CD4-positive, alpha-beta memory T cell (primary cell): ENCODE data around the gene CFAP77. TPM values are rescaled to one million over a fixed set of nuclear protein-coding genes. Genes with fewer than 3 reads are reported as not detected.
A peak's percentile ranks its signal among the peaks of the same experiment; 100 is the strongest.

Experiments
- CTCF ChIA-PET: fragments of 350-600 bp; sonication (Branson Sonifier 250); formaldehyde crosslinking; loops from one replicate; lab custom pipeline; 2021; ENCODE audit warnings: inconsistent platforms; ENCODE audit not compliant: partially characterized antibody; lab: Charles Lee
- POLR2A ChIA-PET: fragments of 350-600 bp; sonication (Branson Sonifier 250); formaldehyde crosslinking; loops from one replicate; lab custom pipeline; 2021; ENCODE audit not compliant: partially characterized antibody; lab: Charles Lee
- DNase-seq, 5 donors: peaks; one replicate each; pipeline versions ENCODE4 v3.0.0 to v3.0.0-alpha.2; 2020 to 2022; ENCODE audit warnings: mixed read lengths in 1 of 5
- H3K27ac ChIP-seq: one replicate; pipeline ENCODE4 v1.7.0; 2013; ENCODE audit warnings: low read depth, low read length
- H3K27me3 ChIP-seq: 2 replicates; pipeline ENCODE4 v1.7.0; 2013; ENCODE audit warnings: mild to moderate bottlenecking, low read length, moderate library complexity; ENCODE audit not compliant: insufficient read depth
- H3K36me3 ChIP-seq: 2 replicates; pipeline ENCODE4 v1.7.0; 2013; ENCODE audit warnings: mild to moderate bottlenecking, low read length, moderate library complexity; ENCODE audit not compliant: insufficient read depth
- H3K4me1 ChIP-seq: 2 replicates; pipeline ENCODE4 v1.7.0; 2013; ENCODE audit warnings: mild to moderate bottlenecking, low read length, moderate library complexity; ENCODE audit not compliant: insufficient read depth
- H3K4me3 ChIP-seq, 2 donors: one replicate each; pipeline ENCODE4 v1.7.0; 2013; ENCODE audit warnings: low read length in 2 of 2, mild to moderate bottlenecking in 1 of 2
- H3K9me3 ChIP-seq, 2 donors: one replicate each; pipeline ENCODE4 v1.7.0; 2013; ENCODE audit warnings: low read length in 2 of 2, control low read depth in 1 of 2; ENCODE audit not compliant: control insufficient read depth in 1 of 2
- H3K27ac Mint-ChIP-seq, 7 donors: one replicate each; pipeline ENCODE4 v1.8.0; 2020 to 2021; ENCODE audit warnings: mixed read lengths in 7 of 7, mild to moderate bottlenecking in 6 of 7, inconsistent platforms in 3 of 7, moderate library complexity in 3 of 7
- H3K27me3 Mint-ChIP-seq, 2 donors: one replicate each; pipeline ENCODE4 v1.8.0; 2020 to 2021; ENCODE audit warnings: mixed read lengths in 2 of 2
- H3K36me3 Mint-ChIP-seq, 2 donors: one replicate each; pipeline ENCODE4 v1.8.0; 2020 to 2021; ENCODE audit warnings: mixed read lengths in 2 of 2, inconsistent platforms in 1 of 2, mild to moderate bottlenecking in 1 of 2
- H3K4me1 Mint-ChIP-seq, 4 donors: one replicate each; pipeline ENCODE4 v1.8.0; 2020 to 2021; ENCODE audit warnings: mixed read lengths in 4 of 4, mild to moderate bottlenecking in 1 of 4
- H3K4me3 Mint-ChIP-seq, 8 donors: one replicate each; pipeline ENCODE4 v1.8.0; 2020 to 2021; ENCODE audit warnings: mixed read lengths in 8 of 8, mild to moderate bottlenecking in 7 of 8, moderate library complexity in 6 of 8, inconsistent platforms in 3 of 8
- H3K9me3 Mint-ChIP-seq, 8 donors: one replicate each; pipeline ENCODE4 v1.8.0; 2020 to 2021; ENCODE audit warnings: mixed read lengths in 8 of 8, mild to moderate bottlenecking in 5 of 8, inconsistent platforms in 3 of 8, moderate library complexity in 1 of 8
- intact Hi-C: fragments of 100-400 bp; cut with micrococcal nuclease; formaldehyde crosslinking; loops from one replicate; pipeline ENCODE4 v1.15.1; 2023
- polyA plus RNA-seq, 2 donors: library from polyadenylated mRNA; unstranded; fragments of 300-500 nt; fragmentation: Illumina TruSeq; gene quantifications; one replicate each; pipeline ENCODE4 v1.2.3, GENCODE V29; 2021
- total RNA-seq, 2 experiments: library from RNA; stranded (reverse); gene quantifications; one replicate each; pipeline ENCODE4 v1.2.3, GENCODE V29; 2021

CFAP77 gene
- total and polyA plus RNA-seq, 4 experiments from 2014 or later: not detected

- H3K27ac Mint-ChIP-seq: peak overlapping the region in 1 of 7 donors; percentile 35
- Histone ChIP-seq H3K9me3 (no peaks in the 10 kb centered on the region), H3K27me3 (peaks cover 62% of the 10 kb centered on the region), H3K36me3 (no peaks in the 10 kb centered on the region), H3K4me1 (peaks cover 12% of the 10 kb centered on the region), H3K4me3 (no peak overlapping the region), H3K27ac (no peak overlapping the region)
- CTCF ChIA-PET: no interaction called here
- peaks cover 0 to 13% (median 1%) of the 10 kb centered on the region in 8 donors for H3K9me3 Mint-ChIP-seq
- POLR2A ChIA-PET: no interaction called here
- peaks cover 55 to 61% of the 10 kb centered on the region in 2 donors for H3K27me3 Mint-ChIP-seq
- peaks cover 2 to 15% (median 9%) of the 10 kb centered on the region in 4 donors for H3K4me1 Mint-ChIP-seq
- no peaks in the 10 kb centered on the region for H3K36me3 Mint-ChIP-seq
- H3K4me3 Mint-ChIP-seq: no peak overlapping the region
- no peak for DNase-seq
- intact Hi-C loops: no loop called here
Observed at GRCh38 chr9:132579427-132579798, 169.4 kb downstream of the CFAP77 start.

DNA sequence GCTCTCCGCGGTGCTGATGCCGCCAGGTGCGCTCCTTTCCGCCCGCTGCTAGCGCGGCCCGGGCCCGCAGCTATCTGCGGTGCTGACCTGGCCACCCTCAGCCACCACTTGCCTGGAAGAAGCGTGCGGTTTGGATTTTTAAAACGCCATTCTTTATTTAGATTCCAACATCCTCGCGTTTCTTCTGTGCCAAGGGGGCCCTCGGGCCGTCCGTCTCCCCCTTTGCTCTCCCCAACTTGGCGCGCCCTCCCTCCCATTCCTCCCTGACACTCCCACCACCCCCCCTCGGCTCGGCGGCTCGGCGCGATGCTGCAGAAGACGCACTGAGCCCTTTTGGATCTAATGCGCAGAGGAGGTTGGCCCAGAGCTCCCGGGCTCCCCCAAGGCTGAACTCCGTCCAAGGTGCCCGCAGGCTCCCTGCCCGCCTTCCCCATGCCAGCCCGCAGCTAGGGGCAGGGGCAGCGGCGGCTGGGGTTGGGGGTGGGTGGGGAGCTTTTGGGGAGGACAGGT is 172.3 kb downstream of the CFAP77 start, which contains the start of gene BARHL1:
Gene BARHL1, plus strand, starts transcription at position 331 of the 510 bp plus-strand sequence. CDS start 192 bp downstream, outside the sequence.
- no peak within 1 kb of the TSS for H3K4me3 ChIP-seq
- ChIA-PET CTCF (no interaction called here), POLR2A (no interaction called here)
- H3K9me3 ChIP-seq: no peaks in the 10 kb centered on the region
- peak within 1 kb of the TSS in 5 of 7 donors; percentile 48 to 87 (median 75) for H3K27ac Mint-ChIP-seq
- peaks cover 4 to 23% (median 8%) of the 10 kb centered on the region in 4 donors for H3K4me1 Mint-ChIP-seq
- peak within 1 kb of the TSS; percentile 60 to 85 (median 76) for H3K4me3 Mint-ChIP-seq
- peaks cover 78% of the 10 kb centered on the region for H3K27me3 ChIP-seq
- H3K27me3 Mint-ChIP-seq: peaks cover 55 to 57% of the 10 kb centered on the region in 2 donors
- H3K9me3 Mint-ChIP-seq: peaks cover 0 to 17% (median 3%) of the 10 kb centered on the region in 8 donors
- no peak for DNase-seq
- H3K36me3 Mint-ChIP-seq: peaks cover 1 to 4% of the 10 kb centered on the region in 2 donors
- H3K36me3 ChIP-seq: no peaks in the 10 kb centered on the region
- intact Hi-C loops: no loop called here
- H3K4me1 ChIP-seq: peaks cover 12% of the 10 kb centered on the region
- no peak within 1 kb of the TSS for H3K27ac ChIP-seq

DNA sequence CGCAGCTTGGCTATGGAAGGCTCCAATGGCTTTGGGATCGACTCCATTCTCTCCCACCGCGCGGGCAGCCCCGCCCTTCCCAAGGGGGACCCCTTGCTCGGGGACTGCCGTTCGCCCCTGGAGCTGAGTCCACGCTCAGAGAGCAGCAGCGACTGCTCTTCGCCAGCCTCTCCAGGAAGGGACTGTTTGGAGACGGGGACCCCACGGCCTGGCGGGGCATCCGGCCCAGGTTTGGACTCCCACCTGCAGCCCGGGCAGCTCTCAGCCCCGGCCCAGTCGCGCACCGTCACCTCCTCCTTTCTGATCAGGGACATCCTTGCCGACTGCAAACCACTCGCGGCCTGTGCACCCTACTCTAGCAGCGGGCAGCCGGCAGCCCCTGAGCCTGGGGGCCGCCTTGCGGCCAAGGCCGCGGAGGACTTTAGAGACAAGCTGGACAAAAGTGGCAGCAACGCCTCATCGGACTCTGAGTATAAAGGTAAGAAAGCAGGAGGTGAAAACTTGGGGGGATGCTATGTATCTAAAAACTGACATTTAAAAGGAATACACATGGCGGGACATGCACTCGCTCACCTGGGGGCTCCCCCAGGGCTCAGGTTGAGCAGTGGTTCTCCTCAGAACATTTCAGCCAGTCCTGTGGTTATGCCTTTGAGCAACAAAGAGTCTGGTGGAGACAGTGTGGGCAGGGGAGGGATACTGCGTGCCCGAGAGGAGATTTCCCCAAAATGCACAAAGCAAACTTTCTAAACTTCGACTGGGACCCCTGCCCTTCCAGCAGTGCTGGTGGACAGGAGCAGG is 173.0 kb downstream of the CFAP77 start:
- peaks cover 50 to 52% of the 10 kb centered on the region in 2 donors for H3K27me3 Mint-ChIP-seq
- H3K27ac ChIP-seq: no peak overlapping the region
- peaks cover 0 to 17% (median 3%) of the 10 kb centered on the region in 8 donors for H3K9me3 Mint-ChIP-seq
- H3K4me1 Mint-ChIP-seq: peaks cover 4 to 23% (median 9%) of the 10 kb centered on the region in 4 donors
- H3K27me3 ChIP-seq: peaks cover 81% of the 10 kb centered on the region
- no peak overlapping the region for H3K4me3 ChIP-seq
- CTCF ChIA-PET: no interaction called here
- DNase-seq: no peak
- peak overlapping the region in 2 of 8 donors; percentile 26 to 39 for H3K4me3 Mint-ChIP-seq
- POLR2A ChIA-PET: no interaction called here
- intact Hi-C loops: no loop called here
- peaks cover 12% of the 10 kb centered on the region for H3K4me1 ChIP-seq
- H3K36me3 Mint-ChIP-seq: peaks cover 1 to 5% of the 10 kb centered on the region in 2 donors
- no peaks in the 10 kb centered on the region for H3K9me3 ChIP-seq
- H3K27ac Mint-ChIP-seq: peak overlapping the region in 1 of 7 donors; percentile 35
- H3K36me3 ChIP-seq: no peaks in the 10 kb centered on the region

GRCh38 chr9:132583584-132584304 is 173.7 kb downstream of the CFAP77 start:
- H3K9me3 ChIP-seq: no peaks in the 10 kb centered on the region
- Mint-ChIP-seq H3K4me1 (peaks cover 4 to 21% (median 12%) of the 10 kb centered on the region in 4 donors), H3K4me3 (peak overlapping the region in 1 of 8 donors; percentile 39), H3K27me3 (peaks cover 47 to 50% of the 10 kb centered on the region in 2 donors), H3K9me3 (peaks cover 0 to 18% (median 1%) of the 10 kb centered on the region in 8 donors), H3K36me3 (peaks cover 1 to 8% of the 10 kb centered on the region in 2 donors), H3K27ac (peak overlapping the region in 1 of 7 donors; percentile 26)
- peaks cover 78% of the 10 kb centered on the region for H3K27me3 ChIP-seq
- H3K4me1 ChIP-seq: peaks cover 12% of the 10 kb centered on the region
- POLR2A ChIA-PET: no interaction called here
- intact Hi-C loops: no loop called here
- no peak for DNase-seq
- no peak overlapping the region for H3K4me3 ChIP-seq
- no peaks in the 10 kb centered on the region for H3K36me3 ChIP-seq
- H3K27ac ChIP-seq: no peak overlapping the region
- CTCF ChIA-PET: no interaction called here

GRCh38 chr9:132584601-132585560 is 174.9 kb downstream of the CFAP77 start:
- POLR2A ChIA-PET: no interaction called here
- CTCF ChIA-PET: no interaction called here
- H3K4me1 Mint-ChIP-seq: peaks cover 4 to 19% (median 12%) of the 10 kb centered on the region in 4 donors

DNA sequence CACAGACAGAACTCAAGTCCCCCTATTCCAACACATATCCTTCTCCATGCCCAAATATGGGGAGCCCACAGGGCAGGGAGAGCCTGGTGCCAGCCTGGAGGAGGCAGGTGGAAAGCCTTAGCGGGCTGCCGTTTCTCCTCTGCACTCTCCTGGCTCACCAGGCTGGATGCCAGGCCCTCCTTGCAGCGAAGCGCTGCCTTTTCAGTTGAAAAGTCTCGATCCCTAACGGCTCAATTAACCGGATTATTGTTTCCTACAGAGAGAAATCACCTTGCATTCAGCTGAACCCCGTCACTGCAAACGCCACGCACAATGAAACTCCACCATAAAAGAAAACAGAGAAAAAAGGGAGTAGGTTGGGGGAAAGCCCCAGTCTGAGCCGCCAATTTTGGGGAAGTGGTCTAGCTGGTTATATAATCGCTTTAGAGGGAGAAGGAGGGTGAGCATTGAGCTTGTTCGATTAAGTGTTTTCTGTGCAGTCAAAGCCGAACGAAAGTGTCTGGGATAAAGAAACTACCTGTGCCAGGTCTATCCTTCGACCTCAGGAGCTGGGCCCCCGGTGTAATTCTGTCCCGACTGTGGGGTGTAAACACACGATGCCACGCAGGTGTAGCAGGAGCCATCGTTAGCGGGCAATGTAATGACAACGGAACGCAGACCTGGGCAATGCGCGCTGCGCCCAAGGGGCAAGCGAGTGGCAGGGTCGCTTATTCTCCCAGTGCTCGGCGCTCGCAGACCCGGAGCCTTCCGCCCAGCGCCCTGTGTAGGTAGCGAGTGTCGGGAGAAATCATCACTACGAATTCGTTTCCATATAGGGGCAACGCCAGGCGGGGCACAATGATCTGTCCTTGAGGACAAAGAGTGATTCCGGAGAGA is 176.2 kb downstream of the CFAP77 start:
- peak overlapping the region in 1 of 8 donors; percentile 39 for H3K4me3 Mint-ChIP-seq
- H3K9me3 ChIP-seq: no peaks in the 10 kb centered on the region
- CTCF ChIA-PET: no interaction called here

More at GRCh38 chr9:132584601-132585560, 174.9 kb downstream of the CFAP77 start:
- peaks cover 66% of the 10 kb centered on the region for H3K27me3 ChIP-seq
- H3K4me1 ChIP-seq: peaks cover 12% of the 10 kb centered on the region
- DNase-seq: no peak
- no peaks in the 10 kb centered on the region for H3K36me3 ChIP-seq
- no peak overlapping the region for H3K4me3 ChIP-seq
- intact Hi-C loops: no loop called here
- peaks cover 1 to 8% of the 10 kb centered on the region in 2 donors for H3K36me3 Mint-ChIP-seq
- peaks cover 0 to 17% (median 1%) of the 10 kb centered on the region in 8 donors for H3K9me3 Mint-ChIP-seq
- no peak overlapping the region for H3K27ac ChIP-seq
- H3K27me3 Mint-ChIP-seq: peaks cover 46 to 48% of the 10 kb centered on the region in 2 donors
- peak overlapping the region in 2 of 7 donors; percentile 53 to 77 for H3K27ac Mint-ChIP-seq
- H3K9me3 ChIP-seq: no peaks in the 10 kb centered on the region
- no peak overlapping the region for H3K4me3 Mint-ChIP-seq

More for the DNA sequence above, 176.2 kb downstream of the CFAP77 start:
- H3K27ac ChIP-seq: no peak overlapping the region
- Mint-ChIP-seq H3K36me3 (peaks cover 1 to 8% of the 10 kb centered on the region in 2 donors), H3K27me3 (peaks cover 46 to 49% of the 10 kb centered on the region in 2 donors), H3K4me1 (peaks cover 3 to 21% (median 12%) of the 10 kb centered on the region in 4 donors), H3K27ac (peak overlapping the region in 3 of 7 donors; percentile 14 to 90 (median 77)), H3K9me3 (peaks cover 0 to 19% (median 1%) of the 10 kb centered on the region in 8 donors)
- H3K27me3 ChIP-seq: peaks cover 64% of the 10 kb centered on the region
- H3K36me3 ChIP-seq: no peaks in the 10 kb centered on the region
- POLR2A ChIA-PET: no interaction called here
- peaks cover 11% of the 10 kb centered on the region for H3K4me1 ChIP-seq
- intact Hi-C loops: no loop called here
- H3K4me3 ChIP-seq: no peak overlapping the region
- DNase-seq: no peak
